WTC11 (cell line): Measurements from ENCODE around the gene PDZD7. TPM values are rescaled to one million over a fixed set of nuclear protein-coding genes. Genes with fewer than 3 reads are reported as not detected.

Source experiments
- ATAC-seq: fragments of 200-7000 bp; cut with Tn5 transposase; 2 replicates; pipeline ENCODE4 v1.10.0; 2021; ENCODE audit warnings: mild to moderate bottlenecking, moderate library complexity
- CTCF ChIA-PET: fragments of 300-600 bp; sonication (Branson Sonifier 250); formaldehyde crosslinking; loops from one replicate; lab custom pipeline; 2021; ENCODE audit warnings: antibody characterized with exemption; lab: Charles Lee
- POLR2A ChIA-PET: fragments of 350-600 bp; sonication (Branson Sonifier 250); formaldehyde crosslinking; loops from one replicate; lab custom pipeline; 2021; ENCODE audit warnings: antibody characterized with exemption; lab: Charles Lee
- DNase-seq: peaks from one replicate; pipeline ENCODE4 v3.0.0; 2021; ENCODE audit warnings: low spot score
- H3K27ac Mint-ChIP-seq: 2 replicates; pipeline ENCODE4 v1.8.0; 2021; ENCODE audit warnings: mixed read lengths
- H3K27me3 Mint-ChIP-seq: 2 replicates; pipeline ENCODE4 v1.8.0; 2021; ENCODE audit warnings: low read depth, mild to moderate bottlenecking, moderate library complexity, mixed read lengths
- H3K36me3 Mint-ChIP-seq: 2 replicates; pipeline ENCODE4 v1.8.0; 2021; ENCODE audit warnings: mixed read lengths
- H3K4me1 Mint-ChIP-seq: 2 replicates; pipeline ENCODE4 v1.8.0; 2022; ENCODE audit warnings: mixed read lengths
- H3K4me3 Mint-ChIP-seq: 2 replicates; pipeline ENCODE4 v1.8.0; 2021; ENCODE audit warnings: mild to moderate bottlenecking, moderate library complexity, mixed read lengths
- H3K9me3 Mint-ChIP-seq: 2 replicates; pipeline ENCODE4 v1.8.0; 2021; ENCODE audit warnings: mixed read lengths
- FOXP1 ChIP-seq: sonication (generic); formaldehyde crosslinking; IDR thresholded peaks from 2 replicates; pipeline ENCODE4 v1.8.0; 2022; ENCODE audit warnings: missing genetic modification reagents, mild to moderate bottlenecking, moderate library complexity, borderline replicate concordance
- IRF2 ChIP-seq: sonication (generic); formaldehyde crosslinking; IDR thresholded peaks from 2 replicates; pipeline ENCODE4 v1.8.0; 2022; ENCODE audit warnings: low read depth, missing genetic modification reagents, borderline replicate concordance
- JAZF1 ChIP-seq: fragments of 250-450 bp; sonication (Bioruptor Pico); IDR thresholded peaks from 2 replicates; pipeline ENCODE4 v1.9.0; 2021; ENCODE audit warnings: moderate library complexity, mild to moderate bottlenecking, inconsistent platforms
- NR3C1 ChIP-seq: sonication (generic); formaldehyde crosslinking; conservative IDR thresholded peaks from 2 replicates; pipeline ENCODE4 v1.8.1; 2023; ENCODE audit warnings: low read depth, mild to moderate bottlenecking, missing genetic modification reagents
- TEAD1 ChIP-seq: sonication (generic); formaldehyde crosslinking; IDR thresholded peaks from 2 replicates; pipeline ENCODE4 v1.8.0; 2022; ENCODE audit warnings: mild to moderate bottlenecking, missing genetic modification reagents
- TP53 ChIP-seq: sonication (generic); formaldehyde crosslinking; IDR thresholded peaks from 2 replicates; pipeline ENCODE4 v1.8.1; 2023; ENCODE audit warnings: mild to moderate bottlenecking, missing genetic modification reagents
- ZNF138 ChIP-seq: sonication (generic); formaldehyde crosslinking; conservative IDR thresholded peaks from 2 replicates; pipeline ENCODE4 v1.8.1; 2022; ENCODE audit warnings: mild to moderate bottlenecking, moderate library complexity, missing genetic modification reagents
- ZNF317 ChIP-seq: sonication (generic); formaldehyde crosslinking; IDR thresholded peaks from 2 replicates; pipeline ENCODE4 v1.8.1; 2023; ENCODE audit warnings: low read depth, mild to moderate bottlenecking, moderate library complexity, missing genetic modification reagents, borderline replicate concordance
- ZNF416 ChIP-seq: fragments of 250-450 bp; sonication (Bioruptor Pico); IDR thresholded peaks from 2 replicates; pipeline ENCODE4 v1.9.0; 2021; ENCODE audit warnings: mild to moderate bottlenecking, inconsistent platforms
- ZNF423 ChIP-seq: fragments of 250-450 bp; sonication (Bioruptor Pico); IDR thresholded peaks from 2 replicates; pipeline ENCODE4 v2.1.2; 2022; ENCODE audit warnings: mild to moderate bottlenecking, moderate library complexity
- total RNA-seq: library from RNA; stranded (reverse); gene quantifications from 3 replicates; pipeline ENCODE4 v1.2.3, GENCODE V29; 2021
- TF ChIP-seq, protein P1 (sequence below): sonication (generic); formaldehyde crosslinking; IDR thresholded peaks from 2 replicates; pipeline ENCODE4 v1.8.1; 2023; ENCODE audit warnings: mild to moderate bottlenecking, missing genetic modification reagents, moderate library complexity
- TF ChIP-seq, protein P2 (sequence below): sonication (generic); formaldehyde crosslinking; IDR thresholded peaks from 2 replicates; pipeline ENCODE4 v1.8.1; 2022; ENCODE audit warnings: mild to moderate bottlenecking, missing genetic modification reagents, moderate library complexity, borderline replicate concordance
- TF ChIP-seq, protein P3 (sequence below): sonication (generic); formaldehyde crosslinking; IDR thresholded peaks from 2 replicates; pipeline ENCODE4 v1.8.0; 2022; ENCODE audit warnings: mild to moderate bottlenecking, missing genetic modification reagents
- TF ChIP-seq, protein P4 (sequence below): fragments of 200-600 bp; IDR thresholded peaks from 2 replicates; pipeline ENCODE4 v1.8.0; 2022; ENCODE audit warnings: antibody characterized with exemption
- TF ChIP-seq, protein P5 (sequence below): fragments of 250-450 bp; sonication (Bioruptor Pico); conservative IDR thresholded peaks from 2 replicates; pipeline ENCODE4 v1.9.0; 2021; ENCODE audit warnings: mild to moderate bottlenecking
- TF ChIP-seq, protein P6 (sequence below): fragments of 250-450 bp; sonication (Bioruptor Pico); IDR thresholded peaks from 2 replicates; pipeline ENCODE4 v1.9.0; 2021; ENCODE audit warnings: mild to moderate bottlenecking

The PDZD7 gene
- total RNA-seq, 1 experiment from 2014 or later = 2.6 TPM

DNA sequence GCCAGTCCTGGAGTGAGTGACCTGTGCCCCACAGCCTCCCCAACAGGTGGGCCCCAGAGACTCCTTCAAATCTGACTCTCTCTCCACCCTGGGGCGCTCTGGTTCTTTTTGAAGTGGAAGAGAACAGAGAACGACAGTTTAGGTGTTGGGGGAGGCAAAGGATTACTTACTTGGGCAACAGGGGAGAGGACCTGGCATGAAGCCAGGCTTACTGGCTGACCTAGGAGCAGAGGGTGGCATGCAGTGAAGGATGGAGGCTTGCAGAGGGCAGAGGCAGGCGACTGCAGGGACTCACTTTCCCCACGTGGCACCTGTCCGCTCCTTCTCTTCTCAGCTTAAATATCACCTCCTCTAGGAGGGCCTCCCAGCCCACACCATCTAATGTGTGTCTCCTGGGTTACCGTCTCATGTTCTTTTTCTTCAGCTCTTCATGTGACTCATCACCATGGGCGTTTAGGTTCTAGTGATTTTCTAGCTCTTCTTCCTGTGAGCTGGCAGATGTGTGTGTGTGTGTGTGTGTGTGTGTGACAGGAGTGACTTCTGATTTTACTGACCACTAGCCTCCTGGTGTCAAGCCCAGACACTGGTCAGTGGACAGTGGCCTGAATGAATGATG, 15.9 kb downstream of the PDZD7 start:
- no peak for TF ChIP-seq JAZF1
- TF ChIP-seq TP53 = no peak
- TF ChIP-seq TEAD1 (CRISPR knock-in tag) = no peak
- TF ChIP-seq ZNF317 (CRISPR knock-in tag) = no peak
- TF ChIP-seq, protein P1, sequence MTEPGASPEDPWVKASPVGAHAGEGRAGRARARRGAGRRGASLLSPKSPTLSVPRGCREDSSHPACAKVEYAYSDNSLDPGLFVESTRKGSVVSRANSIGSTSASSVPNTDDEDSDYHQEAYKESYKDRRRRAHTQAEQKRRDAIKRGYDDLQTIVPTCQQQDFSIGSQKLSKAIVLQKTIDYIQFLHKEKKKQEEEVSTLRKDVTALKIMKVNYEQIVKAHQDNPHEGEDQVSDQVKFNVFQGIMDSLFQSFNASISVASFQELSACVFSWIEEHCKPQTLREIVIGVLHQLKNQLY (CRISPR knock-in tag) = no peak
- TF ChIP-seq IRF2 = no peak
- TF ChIP-seq, protein P2, sequence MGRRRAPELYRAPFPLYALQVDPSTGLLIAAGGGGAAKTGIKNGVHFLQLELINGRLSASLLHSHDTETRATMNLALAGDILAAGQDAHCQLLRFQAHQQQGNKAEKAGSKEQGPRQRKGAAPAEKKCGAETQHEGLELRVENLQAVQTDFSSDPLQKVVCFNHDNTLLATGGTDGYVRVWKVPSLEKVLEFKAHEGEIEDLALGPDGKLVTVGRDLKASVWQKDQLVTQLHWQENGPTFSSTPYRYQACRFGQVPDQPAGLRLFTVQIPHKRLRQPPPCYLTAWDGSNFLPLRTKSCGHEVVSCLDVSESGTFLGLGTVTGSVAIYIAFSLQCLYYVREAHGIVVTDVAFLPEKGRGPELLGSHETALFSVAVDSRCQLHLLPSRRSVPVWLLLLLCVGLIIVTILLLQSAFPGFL (CRISPR knock-in tag) = no peak
- TF ChIP-seq, protein P3, sequence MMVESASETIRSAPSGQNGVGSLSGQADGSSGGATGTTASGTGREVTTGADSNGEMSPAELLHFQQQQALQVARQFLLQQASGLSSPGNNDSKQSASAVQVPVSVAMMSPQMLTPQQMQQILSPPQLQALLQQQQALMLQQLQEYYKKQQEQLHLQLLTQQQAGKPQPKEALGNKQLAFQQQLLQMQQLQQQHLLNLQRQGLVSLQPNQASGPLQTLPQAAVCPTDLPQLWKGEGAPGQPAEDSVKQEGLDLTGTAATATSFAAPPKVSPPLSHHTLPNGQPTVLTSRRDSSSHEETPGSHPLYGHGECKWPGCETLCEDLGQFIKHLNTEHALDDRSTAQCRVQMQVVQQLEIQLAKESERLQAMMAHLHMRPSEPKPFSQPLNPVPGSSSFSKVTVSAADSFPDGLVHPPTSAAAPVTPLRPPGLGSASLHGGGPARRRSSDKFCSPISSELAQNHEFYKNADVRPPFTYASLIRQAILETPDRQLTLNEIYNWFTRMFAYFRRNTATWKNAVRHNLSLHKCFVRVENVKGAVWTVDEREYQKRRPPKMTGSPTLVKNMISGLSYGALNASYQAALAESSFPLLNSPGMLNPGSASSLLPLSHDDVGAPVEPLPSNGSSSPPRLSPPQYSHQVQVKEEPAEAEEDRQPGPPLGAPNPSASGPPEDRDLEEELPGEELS (CRISPR knock-in tag) = no peak
- no peak for TF ChIP-seq FOXP1
- TF ChIP-seq, protein P4, sequence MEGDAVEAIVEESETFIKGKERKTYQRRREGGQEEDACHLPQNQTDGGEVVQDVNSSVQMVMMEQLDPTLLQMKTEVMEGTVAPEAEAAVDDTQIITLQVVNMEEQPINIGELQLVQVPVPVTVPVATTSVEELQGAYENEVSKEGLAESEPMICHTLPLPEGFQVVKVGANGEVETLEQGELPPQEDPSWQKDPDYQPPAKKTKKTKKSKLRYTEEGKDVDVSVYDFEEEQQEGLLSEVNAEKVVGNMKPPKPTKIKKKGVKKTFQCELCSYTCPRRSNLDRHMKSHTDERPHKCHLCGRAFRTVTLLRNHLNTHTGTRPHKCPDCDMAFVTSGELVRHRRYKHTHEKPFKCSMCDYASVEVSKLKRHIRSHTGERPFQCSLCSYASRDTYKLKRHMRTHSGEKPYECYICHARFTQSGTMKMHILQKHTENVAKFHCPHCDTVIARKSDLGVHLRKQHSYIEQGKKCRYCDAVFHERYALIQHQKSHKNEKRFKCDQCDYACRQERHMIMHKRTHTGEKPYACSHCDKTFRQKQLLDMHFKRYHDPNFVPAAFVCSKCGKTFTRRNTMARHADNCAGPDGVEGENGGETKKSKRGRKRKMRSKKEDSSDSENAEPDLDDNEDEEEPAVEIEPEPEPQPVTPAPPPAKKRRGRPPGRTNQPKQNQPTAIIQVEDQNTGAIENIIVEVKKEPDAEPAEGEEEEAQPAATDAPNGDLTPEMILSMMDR = no peak
- TF ChIP-seq, protein P5, sequence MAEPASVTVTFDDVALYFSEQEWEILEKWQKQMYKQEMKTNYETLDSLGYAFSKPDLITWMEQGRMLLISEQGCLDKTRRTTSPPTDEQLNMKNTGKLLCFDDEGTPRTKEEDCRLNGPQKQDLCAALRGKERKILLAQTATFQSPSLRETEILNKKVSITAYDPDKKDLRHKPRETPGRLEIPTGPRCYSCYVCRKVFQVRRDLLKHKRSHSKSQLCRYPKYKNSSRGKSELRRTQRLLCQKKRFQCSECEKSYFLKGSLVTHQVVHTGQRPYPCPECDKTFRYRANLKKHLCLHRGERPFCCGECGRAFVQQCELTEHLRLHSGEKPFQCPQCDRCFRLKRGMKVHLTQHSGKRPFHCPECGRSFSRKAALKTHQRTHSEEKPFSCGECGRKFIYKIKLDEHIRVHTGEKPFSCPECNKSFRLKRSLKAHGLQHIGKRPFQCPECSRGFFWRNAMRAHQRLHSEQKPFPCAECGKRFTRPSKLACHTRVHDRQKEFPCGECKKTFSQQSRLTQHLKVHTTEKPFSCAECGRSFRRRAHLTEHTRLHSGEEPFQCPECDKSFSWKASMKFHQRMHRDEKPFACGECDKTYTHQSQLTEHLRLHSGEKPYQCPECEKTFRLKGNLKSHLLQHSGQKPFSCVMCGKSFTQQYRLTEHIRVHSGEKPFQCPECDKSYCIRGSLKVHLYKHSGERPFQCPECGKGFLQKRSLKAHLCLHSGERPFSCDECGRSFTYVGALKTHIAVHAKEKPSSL (CRISPR knock-in tag) = no peak
- TF ChIP-seq ZNF423 = no peak
- TF ChIP-seq NR3C1 (CRISPR knock-in tag) = no peak
- no peak for TF ChIP-seq ZNF416
- TF ChIP-seq, protein P6, sequence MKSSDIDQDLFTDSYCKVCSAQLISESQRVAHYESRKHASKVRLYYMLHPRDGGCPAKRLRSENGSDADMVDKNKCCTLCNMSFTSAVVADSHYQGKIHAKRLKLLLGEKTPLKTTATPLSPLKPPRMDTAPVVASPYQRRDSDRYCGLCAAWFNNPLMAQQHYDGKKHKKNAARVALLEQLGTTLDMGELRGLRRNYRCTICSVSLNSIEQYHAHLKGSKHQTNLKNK (CRISPR knock-in tag) = no peak
- no peak for TF ChIP-seq ZNF138 (CRISPR knock-in tag)
- Mint-ChIP-seq H3K4me1 (peaks cover 29% of the 10 kb centered on the region), H3K9me3 (no peaks in the 10 kb centered on the region), H3K4me3 (no peak overlapping the region), H3K36me3 (no peaks in the 10 kb centered on the region), H3K27ac (no peak overlapping the region), H3K27me3 (peaks cover 55% of the 10 kb centered on the region)
- ChIA-PET POLR2A (interaction anchor here (2.0 kb wide), 1 partner anchor 17 kb away, joined by 14 read pairs; the partner anchor contains the start of gene LZTS2), CTCF (interaction anchor here (0.6 to 6.7 kb wide), 43 partner anchors 9 to 828 kb away, joined by 3 to 277 read pairs (median 5); partner anchors contain the start of genes KAZALD1, KCNIP2, LZTS2 and MRPL43)
- ATAC-seq = no peak
- no peak for DNase-seq
